Stimulated activated CD8-positive, alpha-beta memory T cell treated with anti-CD3 and anti-CD28 coated beads, Interleukin-7, amount 100 ng/mL, for 24 hours (primary cell): ENCODE results near the gene SPN.
"Not testable (repeated sequence)": the region's sequence is repeated elsewhere in the genome, so short reads cannot be mapped to it uniquely, and the experiment has no call there.

Source experiments
- DNase-seq: peaks from one replicate; pipeline ENCODE4 v3.0.0-alpha.2; 2020; ENCODE audit warnings: low read depth

The SPN gene

DNA sequence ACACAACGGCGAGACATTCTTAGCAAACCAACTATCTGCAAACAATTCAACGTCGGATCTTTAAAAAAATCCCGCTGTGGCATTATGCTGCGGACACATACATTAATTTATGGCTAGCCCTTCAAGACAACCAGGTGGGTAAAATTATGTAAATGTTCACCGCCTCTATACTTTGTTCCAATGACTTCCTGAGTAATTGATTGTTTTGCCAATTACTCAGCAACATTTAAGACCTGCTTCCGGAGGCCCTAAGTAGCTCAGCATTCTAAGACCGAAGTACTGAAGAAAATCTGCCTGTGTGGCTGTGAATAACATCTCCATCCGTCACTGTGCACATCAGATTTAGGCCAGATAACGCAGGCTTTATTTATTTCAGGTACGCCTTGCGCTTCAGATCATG is 39.2 kb downstream of the SPN start:
- DNase-seq: no peak

DNA sequence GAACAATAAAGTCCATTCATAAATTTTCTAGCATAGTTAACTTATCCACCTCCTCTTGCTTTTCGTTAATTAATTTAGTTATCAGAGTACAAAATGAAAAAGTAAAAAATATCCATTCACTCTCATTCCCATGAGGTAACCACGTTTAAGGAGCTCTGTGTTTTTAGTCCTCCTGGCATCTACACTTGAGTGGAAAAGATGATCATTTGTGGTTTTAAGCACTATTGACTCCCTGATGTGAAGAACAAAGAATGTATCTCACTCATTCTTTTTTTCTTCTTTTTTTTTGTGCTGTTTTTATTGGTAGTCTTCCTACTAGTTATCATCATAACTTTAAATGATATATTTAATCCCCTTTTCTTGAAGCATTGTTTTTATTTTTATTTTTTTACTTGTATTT is 42.0 kb downstream of the SPN start:
- no peak for DNase-seq

DNA sequence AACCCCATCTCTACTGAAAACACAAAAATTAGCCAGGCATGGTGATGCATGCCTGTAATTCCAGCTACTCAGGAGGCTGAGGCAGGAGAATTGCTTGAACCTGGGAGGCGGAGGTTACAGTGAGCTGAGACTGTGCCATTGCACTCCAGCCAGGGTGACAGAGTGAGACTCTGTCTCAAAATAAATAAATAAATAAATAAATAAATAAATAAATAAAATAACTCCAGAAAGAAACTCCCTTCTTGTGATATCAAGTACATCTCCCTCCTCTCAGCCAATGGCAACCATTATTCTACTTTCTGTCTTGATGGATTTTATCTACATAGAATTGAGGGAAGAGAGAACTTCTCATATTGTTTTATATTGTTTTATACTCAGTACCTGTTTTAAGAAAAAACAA is 44.1 kb downstream of the SPN start:
- not testable (repeated sequence) for DNase-seq

DNA sequence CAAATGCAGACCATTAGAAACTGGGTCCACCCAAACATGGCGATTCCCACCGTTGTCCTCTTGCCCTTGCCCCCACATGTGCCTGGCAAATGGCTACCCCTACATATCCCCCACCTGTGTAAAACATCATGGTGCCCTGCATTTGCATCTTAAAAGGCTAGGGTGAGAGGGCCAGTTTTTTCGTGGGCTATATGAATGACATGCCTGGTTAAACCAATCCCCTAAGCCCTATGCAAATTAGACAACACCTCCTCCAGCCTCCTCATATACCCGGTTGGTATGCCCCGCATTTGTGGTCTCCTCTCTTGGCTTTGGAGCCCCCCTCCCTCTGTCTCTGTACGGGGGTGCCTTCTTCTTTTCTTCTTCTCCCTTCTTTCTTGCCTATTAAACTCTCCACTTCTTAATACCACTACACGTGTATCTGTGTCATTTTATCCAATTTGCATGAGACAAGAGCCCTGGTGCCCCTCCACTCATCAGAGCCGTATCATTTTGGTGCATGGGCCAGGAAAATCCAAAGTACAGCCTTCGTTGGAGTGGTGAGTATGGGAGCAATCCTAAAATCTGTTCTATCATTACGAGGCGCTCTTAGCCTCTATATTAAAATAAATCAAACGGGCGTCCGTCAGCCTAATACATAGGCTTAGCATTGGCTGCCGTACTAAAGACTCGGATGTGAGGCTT is 46.0 kb downstream of the SPN start:
- no peak for DNase-seq

GRCh38 chr16:29709657-29710056 is 46.6 kb downstream of the SPN start:
- DNase-seq: not testable (repeated sequence)

- no peak for DNase-seq
Observed at GRCh38 chr16:29710227-29711219, 47.5 kb downstream of the SPN start.

DNA sequence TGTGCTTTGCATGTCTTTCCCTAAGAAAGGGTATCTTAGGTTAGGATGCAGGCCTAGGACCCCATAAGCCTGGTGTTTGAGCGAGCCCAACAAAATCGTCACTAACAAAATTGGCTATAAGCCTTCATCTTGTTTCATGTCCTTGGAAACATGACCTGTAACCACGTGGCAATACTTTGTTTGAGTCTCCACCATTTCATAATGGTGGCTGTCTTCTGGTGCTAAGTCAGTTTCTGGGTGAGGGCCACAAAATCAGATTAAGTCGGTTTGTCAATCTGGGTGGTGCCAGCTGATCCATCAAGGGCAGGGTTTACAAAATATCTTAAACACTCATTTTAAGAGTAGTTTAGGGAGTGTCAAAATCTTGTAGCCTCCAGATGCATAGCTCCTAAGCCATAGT is 49.8 kb downstream of the SPN start:
- no peak for DNase-seq

GRCh38 chr16:29714396-29714795 is 51.3 kb downstream of the SPN start:
- no peak for DNase-seq

GRCh38 chr16:29714972-29715371 is 51.9 kb downstream of the SPN start:
- DNase-seq: no peak

DNA sequence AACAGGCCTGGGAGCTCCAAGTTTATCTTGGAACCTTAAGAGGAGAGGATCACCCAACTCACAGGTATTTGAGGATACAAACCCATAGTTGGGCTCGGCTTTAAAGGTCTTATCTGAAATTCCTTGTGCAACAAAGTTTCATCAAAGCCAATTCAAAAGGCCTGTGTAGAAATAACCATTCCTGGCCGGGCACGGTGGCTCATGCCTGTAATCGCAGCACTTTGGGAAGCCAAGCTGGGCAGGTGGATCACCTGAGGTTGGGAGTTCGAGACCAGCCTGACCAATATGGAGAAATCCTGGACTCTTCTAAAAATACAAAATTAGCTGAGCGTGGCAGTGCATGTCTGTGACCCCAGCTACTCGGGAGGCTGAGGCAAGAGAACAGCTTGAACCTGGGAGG is 54.1 kb downstream of the SPN start:
- no peak for DNase-seq

DNA sequence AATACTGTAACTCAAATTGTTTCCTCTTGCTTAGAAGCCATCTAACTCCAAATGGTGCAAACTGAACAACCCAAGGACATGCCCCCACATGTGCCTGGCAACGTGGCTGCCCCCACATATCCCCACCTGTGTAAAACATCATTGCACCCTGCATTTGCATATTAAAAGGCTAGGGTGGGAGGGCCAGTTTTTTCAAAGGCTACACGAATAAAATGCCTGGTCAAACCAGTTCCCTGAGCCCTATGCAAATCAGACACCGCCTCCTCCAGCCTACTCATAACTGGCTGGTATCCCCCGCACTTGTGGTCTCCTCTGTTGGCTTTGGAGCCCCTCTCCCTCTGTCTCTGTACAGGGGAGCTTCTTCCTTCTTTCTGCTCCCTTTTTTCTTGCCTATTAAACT is 56.0 kb downstream of the SPN start:
- DNase-seq: no peak
